Stimulated activated naive CD4-positive, alpha-beta T cell treated with Interleukin-2 at 50 U/mL for 16 hours (primary cell): Measurements from ENCODE around the gene SLC9A7.

Experiments used
- DNase-seq: peaks from one replicate; lab custom pipeline; 2025; lab: John Stamatoyannopoulos, UW

SLC9A7 gene

DNA sequence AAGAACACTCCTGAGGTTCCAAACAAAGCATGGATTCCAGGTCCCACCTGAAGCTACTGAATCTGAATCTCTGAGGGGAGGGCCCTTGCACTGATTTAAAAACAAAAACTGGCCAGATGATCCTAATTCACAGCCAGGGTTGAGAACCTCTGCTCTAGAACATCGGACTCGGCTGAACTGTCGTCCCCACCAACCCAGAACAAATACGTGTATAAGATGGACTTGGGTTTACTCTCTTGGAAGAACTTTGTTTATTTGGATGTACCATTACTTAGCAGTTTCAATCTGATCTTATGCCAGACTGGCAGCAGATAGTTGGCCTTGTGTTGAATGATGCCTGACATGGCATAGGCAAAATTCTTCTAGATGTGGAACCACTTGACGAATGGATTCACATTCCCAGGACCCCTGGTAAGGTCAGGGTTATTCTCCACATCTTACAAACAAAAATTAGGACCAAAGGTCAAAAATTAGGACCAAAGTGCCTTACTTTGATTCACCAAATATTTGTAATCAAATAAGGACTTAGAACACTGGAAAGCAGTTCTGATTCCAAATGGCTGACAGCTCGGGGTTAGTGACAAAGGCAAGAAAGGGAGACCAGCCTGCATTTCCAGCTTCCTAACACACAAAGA lies 156.3 kb downstream of the SLC9A7 start:
- DNase-seq = no peak

DNA sequence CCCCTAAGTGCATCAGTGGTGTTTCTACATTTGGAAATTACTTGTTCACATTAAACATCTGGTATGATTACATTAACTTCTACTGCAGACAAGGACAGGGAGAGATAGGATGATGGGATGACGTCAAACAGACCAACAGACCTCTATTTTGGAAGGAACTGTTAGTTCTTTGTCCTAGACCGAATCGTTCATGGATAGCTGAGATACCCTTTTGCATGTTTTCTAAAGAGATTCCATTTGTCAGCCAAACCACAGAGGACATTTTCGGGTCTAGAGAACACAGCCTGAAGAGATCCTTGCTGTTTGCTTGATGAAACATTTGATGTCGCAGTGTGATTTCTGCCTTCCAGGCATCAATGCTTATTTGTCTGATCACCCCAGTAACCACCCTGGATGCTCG lies 157.6 kb downstream of the SLC9A7 start:
- no peak for DNase-seq

DNA sequence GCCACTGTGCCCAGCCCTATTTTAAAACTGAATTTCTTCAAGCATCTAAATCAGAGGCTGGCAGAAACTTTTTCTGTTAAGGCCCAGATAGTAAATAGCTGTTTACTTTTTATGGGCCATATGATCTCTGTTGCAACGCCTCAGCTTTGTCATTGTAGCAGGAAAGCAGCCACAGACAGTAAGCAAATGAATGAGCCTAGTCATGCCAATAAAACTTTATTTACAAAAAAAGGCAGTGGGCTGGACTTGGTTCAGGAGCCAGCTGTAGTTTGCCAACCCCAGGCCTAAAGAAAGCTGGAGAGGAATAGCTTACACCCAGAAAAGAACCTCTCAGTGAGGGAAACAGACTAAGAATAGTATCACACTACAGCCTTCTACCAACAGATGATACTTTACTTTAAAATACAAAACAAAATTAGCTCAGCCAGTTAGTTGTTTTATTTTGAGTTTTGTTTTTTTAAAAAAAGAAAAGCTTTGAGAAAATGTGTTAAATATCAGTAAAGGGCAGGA lies 159.8 kb downstream of the SLC9A7 start:
- DNase-seq = no peak

- DNase-seq = no peak
Observed at GRCh38 chrX:46597771-46598170, 161.1 kb downstream of the SLC9A7 start.

DNA sequence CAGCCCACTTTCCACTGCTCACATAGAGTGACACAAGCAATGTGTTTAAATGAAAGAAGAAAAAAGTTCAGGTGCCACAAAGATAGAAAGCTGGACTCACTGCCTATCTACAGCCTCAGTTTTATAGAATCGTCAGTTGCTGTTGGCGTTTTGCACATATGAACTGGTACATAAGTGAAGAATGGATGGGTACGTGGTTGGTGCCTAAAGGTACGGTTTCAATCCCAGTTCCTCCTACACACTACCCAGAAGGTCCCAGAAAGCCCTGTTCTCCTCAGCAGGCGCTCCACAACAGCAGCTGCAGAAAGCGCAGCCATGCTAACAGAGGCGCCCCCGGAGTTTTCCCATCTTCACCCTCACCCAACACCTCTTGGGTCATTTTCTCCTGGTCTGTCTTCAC lies 161.7 kb downstream of the SLC9A7 start:
- no peak for DNase-seq

DNA sequence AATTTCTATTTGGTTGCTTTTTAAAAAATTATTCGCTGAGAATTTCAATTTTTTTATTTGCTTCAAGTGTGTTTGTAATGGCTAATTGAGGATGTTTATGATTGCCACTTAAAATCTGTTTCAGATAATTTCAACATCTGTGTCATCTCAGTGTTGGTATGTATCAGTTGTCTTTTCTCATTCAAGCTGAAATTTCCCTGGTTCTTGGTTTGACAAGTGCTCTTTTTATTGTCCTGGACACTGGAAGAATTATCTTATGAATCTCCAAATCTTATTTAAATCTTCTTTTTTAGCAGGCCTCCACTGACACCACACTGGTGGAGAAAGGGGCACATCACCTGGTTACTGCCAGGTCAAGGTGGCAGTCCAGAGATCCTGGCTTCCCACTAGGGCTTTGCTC lies 163.8 kb downstream of the SLC9A7 start:
- no peak for DNase-seq

GRCh38 chrX:46589977-46590723 lies 168.8 kb downstream of the SLC9A7 start:
- no peak for DNase-seq

- DNase-seq = peak; percentile 39
Observed at GRCh38 chrX:46588263-46588662, 170.7 kb downstream of the SLC9A7 start.

DNA sequence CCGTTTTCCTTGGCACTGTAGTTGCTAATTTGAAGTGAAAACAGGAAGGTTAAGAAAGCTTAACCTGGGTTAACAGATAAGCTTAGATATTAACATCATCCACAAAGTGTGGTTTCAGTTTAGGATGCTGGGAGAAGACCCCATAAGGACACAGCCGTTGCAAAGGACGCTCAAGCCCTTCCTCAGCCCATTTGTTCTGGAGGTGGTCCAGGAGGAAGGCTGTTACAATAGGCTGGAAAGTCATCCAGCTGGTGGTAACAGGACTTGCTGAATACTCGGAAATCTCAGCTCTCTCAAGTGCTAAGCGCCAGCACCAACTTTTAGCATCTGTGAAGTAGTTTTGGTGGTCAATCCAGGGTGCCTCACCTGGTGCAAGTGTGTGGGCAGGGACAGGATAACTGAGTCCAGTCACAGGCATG lies 171.2 kb downstream of the SLC9A7 start:
- no peak for DNase-seq

- DNase-seq = peak; percentile 16
Observed at GRCh38 chrX:46587158-46587557, 171.8 kb downstream of the SLC9A7 start.

DNA sequence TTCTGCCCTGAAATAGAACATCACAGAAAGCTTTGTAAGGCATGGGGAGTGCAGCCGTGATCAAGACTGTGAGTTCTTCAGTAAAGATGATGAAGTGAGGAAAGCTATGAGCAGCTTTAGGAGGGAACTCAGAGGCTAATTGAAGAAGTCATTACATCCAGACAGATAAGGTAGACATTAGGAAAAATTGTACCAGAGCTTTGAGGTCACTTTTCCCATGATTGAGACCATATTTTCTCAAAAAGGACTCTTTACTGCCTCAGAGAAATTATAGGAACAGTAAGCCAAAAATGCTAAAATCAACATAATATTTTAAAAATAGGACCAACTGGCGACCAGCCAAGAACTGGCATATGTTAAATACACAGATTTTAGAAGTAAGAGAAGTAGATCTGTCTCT lies 174.2 kb downstream of the SLC9A7 start:
- no peak for DNase-seq

DNA sequence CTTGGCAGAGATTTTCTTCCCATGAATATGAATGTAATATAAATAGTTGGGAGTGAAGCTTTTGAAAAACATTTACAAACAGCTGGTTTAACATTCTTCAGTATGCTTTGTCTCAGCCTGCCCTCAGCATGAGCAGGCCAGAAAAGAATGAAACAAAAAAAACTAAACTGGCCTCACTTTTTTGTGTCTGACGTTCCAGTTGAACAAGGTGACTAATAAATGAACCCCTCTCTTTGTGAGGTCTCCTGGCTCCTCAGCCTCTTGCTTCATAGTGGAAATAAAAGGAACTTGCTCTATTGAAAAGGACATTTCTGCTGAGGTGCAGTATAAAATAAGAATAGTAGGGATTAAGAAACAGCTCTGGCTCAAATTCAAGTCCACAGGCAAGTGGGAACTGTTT lies 176.0 kb downstream of the SLC9A7 start:
- no peak for DNase-seq

GRCh38 chrX:46582325-46582724 lies 176.6 kb downstream of the SLC9A7 start:
- no peak for DNase-seq

DNA sequence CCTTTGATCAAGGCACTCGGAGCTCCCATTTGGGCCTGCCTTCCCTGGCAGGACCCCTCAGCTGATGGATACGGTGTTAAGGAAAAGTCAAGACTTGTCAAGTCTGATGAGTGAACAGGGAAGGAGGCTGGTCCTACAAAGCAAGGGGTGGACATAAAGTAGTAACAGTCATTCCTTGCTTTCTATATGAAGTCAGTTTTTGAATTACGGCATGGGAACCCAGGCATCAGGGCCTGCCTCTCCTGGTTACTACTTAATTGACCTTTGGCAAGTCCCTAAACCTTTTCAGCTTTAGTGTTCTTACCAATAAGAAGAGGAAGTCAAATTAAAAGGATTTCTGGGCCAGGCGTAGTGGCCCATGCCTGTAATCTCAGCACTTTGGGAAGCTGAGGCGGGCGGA lies 178.3 kb downstream of the SLC9A7 start:
- no peak for DNase-seq

DNA sequence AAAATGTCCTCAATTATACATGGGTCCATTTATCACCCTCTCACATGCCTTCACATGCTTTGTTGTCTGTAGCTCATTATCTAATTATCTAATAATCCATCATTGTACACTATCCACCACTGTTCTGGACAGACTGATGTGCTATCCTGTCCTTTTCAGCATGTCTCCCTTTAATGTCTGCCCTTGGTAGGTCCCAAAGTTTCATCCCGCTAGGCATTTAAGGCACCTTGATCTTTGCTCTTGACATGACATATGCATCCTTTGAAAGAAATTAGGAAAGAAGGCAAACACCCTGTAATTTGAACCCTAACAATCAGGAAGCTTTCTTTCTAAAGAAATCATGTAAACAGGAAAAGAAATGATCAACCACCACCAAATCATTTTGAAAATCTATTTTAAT lies 179.7 kb downstream of the SLC9A7 start:
- DNase-seq = no peak

GRCh38 chrX:46577221-46578005 lies 181.5 kb downstream of the SLC9A7 start:
- no peak for DNase-seq

DNA sequence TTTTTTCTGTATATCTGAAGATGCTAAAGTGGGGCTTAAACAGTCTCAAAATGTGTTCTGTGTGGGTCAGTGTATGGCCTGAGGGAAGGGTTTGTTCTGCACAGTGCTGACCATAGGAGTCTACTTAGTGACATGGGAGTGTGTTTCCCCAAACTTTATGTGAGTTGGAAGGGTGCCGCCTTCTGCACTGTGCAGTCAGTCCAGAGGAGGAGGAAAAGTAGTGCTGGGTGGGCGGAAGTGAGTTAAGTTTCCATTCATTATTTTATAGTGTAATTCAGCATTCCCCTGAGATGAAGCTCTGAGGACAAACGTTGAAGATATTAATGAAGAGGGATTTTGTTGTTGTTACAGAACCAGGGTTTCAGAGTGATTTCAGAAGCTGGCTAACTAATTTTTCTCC lies 182.5 kb downstream of the SLC9A7 start:
- peak; percentile 0 for DNase-seq

- DNase-seq = peak; percentile 0
Observed at GRCh38 chrX:46575991-46576392, 182.9 kb downstream of the SLC9A7 start.

DNA sequence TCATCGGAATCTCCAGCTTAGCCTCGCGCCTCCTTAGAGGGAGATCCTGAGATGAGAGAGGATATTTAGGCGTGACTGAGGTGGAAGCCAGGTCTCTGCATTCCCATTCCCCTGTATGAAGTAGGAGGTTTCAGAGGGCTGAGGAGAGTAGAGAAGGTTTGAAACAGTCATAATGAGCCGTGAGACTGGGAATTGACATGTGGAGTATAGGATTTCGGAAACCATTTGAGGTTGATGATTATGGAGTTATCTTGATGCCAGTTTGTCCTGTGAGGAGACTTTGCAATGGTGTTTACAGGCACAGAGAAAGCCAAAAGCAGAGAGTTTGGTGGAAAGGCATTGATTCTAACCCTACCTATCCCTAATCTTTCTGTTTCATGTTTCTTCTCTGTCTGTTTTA lies 183.3 kb downstream of the SLC9A7 start:
- no peak for DNase-seq

DNA sequence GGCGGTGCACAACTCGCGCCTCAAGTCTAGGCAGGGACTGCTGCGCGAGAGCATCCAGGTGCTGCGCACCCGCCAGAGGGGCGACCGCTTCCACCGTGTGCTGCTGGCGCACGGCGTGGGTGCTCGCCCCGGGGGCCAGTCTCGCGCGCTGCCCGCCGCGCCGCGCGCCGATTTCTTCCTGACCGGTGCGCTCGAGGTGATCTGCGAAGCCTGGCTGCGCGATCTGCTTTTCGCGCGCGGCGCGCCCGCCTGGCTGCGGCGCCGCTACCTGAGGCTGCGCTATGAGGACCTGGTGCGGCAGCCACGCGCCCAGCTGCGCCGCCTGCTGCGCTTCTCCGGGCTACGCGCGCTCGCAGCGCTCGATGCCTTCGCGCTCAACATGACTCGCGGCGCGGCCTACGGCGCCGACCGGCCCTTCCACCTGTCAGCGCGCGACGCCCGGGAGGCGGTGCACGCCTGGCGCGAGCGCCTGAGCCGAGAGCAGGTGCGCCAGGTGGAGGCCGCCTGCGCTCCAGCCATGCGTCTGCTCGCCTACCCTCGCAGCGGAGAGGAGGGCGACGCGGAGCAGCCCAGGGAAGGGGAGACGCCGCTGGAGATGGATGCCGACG lies 184.0 kb downstream of the SLC9A7 start:
- DNase-seq = peak; percentile 25

DNA sequence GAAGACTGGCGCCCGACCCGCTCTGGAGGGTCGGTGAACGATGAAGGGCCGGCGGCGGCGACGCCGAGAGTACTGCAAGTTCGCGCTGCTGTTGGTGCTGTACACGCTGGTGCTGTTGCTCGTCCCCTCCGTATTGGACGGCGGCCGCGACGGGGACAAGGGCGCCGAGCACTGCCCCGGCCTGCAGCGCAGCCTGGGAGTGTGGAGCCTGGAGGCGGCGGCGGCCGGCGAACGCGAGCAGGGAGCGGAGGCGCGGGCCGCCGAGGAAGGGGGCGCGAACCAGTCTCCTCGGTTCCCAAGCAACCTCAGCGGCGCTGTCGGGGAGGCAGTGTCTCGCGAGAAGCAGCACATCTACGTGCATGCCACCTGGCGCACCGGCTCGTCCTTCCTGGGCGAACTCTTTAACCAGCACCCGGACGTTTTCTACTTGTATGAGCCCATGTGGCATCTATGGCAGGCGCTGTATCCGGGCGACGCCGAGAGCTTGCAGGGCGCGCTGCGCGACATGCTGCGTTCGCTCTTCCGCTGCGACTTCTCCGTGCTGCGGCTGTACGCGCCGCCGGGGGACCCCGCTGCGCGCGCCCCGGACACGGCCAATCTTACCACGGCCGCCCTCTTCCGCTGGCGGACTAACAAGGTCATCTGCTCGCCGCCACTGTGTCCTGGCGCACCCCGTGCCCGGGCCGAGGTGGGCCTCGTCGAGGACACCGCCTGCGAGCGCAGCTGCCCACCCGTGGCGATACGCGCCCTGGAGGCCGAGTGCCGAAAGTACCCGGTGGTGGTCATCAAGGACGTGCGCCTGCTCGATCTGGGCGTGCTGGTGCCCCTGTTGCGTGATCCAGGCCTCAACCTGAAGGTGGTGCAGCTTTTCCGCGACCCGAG lies 184.8 kb downstream of the SLC9A7 start:
- DNase-seq = peak; percentile 49
